Suppressor macrophage treated with lipopolysaccharide for 4 hours (primary cell): ENCODE results near the gene UBL4B.
A peak's percentile ranks its signal among the peaks of the same experiment; 100 is the strongest.
"Not testable (repeated sequence)": the region's sequence is repeated elsewhere in the genome, so short reads cannot be mapped to it uniquely, and the experiment has no call there.

Source experiments
- DNase-seq: peaks from one replicate; pipeline ENCODE4 v3.0.0-alpha.2; 2020

Gene UBL4B

DNA sequence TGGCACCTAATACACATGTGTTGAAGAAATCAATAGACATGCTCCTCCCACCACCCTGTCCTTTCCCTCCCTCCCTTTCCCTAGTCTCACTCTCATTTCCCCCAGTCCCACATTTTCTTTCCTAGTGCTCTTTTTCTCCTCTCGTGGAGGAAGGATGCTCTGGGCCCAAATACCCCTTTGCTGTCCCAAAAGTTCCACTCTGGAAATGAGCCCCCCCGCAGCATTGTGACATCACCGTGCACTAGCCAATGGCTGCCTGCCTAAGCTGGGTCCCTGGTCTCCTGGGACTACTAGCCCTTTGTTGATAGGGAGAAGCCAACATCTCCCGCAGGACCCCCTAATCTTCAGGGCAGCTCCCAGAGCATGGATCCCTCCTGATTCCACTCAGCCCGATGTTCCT, at the start of gene UBL4B:
TSS of gene UBL4B (plus strand) at position 301 of the 400 bp plus-strand sequence. CDS start at position 393, 92 bp downstream.
- no peak for DNase-seq

DNA sequence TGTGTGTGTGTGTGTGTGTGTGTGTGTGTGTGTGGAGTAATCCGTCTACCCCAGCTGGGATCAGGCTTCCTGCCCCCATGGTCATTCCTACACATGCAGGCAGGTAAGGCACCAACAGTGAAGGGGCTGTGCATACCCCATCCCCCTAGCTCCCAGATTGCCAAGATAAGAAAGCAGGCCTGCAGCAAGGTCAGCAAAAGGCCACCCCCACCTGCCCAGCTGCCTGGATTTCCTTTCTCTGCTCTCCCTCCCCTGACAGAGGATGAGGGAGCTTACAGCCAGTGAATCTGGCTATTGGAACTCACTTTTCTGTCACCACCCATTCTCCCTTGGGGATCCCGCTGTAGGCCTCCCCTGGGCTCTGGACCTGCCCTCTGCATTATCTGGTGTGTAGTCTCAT, 49.6 kb upstream of the UBL4B start:
- no peak for DNase-seq

- no peak for DNase-seq
Observed at GRCh38 chr1:110063781-110064180, 48.5 kb upstream of the UBL4B start.

DNA sequence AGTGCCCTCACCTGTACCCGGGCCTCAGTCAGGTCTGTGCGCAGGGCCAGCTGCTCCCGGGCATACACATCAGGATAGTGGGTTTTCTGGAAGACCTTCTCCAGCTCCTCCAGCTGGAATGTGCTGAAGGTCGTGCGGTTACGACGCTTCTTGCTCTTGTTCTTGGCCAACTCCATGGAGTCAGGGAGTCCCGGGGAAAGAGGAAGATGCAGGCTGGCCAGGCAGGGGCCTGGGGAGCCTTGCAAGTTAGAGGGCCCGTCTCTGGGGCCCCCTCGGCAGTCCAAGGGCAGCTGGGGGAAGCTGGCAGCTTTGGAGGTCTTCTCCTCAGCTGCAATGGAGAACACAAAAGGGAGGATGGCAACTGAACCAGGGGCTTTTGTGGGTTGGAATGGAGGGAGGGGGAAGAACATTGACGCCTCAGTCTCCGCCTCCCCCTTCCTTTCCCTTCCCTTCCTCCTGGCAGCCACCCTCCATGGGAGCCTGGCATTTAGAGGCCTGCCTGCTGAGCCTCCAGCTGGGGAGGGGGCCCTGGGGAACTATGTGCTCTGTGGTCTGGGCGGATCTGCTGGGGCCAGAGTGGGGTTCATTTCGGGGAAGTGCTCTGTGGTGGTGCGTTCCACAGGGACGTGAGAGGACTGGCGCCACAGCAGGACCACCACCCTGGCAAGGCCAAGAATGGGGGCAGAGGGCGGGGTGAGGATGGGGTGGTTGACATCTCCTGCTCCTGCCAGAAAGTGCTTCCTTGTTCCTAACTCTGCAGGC, 47.5 kb upstream of the UBL4B start:
- no peak for DNase-seq

- no peak for DNase-seq
Observed at GRCh38 chr1:110065841-110066240, 46.4 kb upstream of the UBL4B start.

- no peak for DNase-seq
Observed at GRCh38 chr1:110067479-110067892, 44.8 kb upstream of the UBL4B start.

DNA sequence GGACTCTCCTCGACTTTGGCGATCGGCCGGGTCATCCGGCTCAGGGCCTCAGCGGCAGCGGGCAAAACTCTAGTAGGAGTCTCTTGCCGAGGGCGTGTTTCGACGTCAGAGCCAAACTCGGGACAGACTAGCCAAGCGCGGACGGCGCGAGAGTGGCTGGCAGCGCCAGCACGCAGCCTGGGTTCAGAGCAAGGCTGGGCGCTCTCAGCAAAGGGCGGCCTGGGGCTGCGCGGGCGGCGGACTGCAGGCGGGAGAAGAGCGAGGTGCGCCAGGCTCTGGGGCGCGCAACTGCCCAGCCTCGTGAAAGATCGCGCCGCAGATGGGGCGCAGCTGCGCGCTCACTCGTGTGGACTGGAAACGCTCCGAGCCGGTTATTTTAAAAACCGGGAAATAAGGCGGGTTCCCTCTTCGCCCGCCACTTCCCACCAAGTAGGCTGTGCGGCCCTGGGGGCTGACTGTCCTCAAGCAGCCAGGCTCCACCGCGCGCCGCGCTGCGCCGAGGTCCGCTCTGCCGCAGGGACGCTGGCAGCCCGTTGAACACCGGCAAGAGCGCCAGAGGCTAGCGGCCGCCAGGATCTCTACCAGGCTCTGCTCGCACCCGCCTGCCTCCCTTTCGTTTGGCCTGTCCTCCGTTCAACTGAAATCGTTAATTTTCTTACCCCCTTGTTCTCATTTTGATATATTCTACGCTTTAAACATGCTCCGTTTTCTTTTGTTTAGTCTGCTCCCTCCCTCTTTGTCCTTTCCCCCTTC, 44.2 kb upstream of the UBL4B start:
- peak; percentile 21 for DNase-seq

- DNase-seq = peak; percentile 45
Observed at GRCh38 chr1:110068646-110069403, 43.4 kb upstream of the UBL4B start.

- DNase-seq = no peak
Observed at GRCh38 chr1:110069404-110070281, 42.6 kb upstream of the UBL4B start.

GRCh38 chr1:110070282-110070669, 42.0 kb upstream of the UBL4B start:
- DNase-seq = no peak

DNA sequence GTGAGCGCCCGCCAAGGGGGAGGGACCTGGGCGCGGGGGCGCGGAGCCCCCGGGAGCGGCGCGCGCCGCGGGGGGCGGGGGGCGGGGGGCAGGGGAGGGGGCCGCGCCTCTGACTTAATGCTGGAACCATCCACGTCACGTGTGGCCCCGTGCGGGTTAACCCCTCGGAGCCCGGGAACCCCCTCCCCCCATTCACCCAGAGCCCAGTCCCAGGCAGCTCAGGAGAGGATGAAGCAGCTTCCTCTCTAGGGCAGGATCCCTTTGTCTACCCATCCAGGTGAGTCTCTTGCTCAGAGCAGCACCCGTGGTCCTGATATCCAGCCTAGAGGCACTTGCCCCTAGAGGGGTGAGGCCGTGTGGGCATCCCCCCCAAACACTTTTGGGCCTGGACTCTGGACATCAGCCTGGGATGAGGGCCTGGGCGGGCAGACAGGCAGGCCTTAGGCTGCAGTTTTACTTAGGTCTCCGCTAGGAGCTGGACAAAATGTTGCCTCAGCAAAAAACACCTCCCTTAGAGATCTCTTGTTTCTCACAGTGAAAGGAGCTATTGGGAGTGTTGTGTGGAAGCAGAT, 41.5 kb upstream of the UBL4B start, which contains the start of gene ALX3:
TSS of gene ALX3 (minus strand) at position 2 of the 572 bp plus-strand sequence. CDS start 60 bp downstream, outside the sequence.
- DNase-seq = no peak

- peak; percentile 70 for DNase-seq
Observed at GRCh38 chr1:110074166-110074565, 38.1 kb upstream of the UBL4B start.

- DNase-seq = no peak
Observed at GRCh38 chr1:110076789-110077500, 35.3 kb upstream of the UBL4B start.

GRCh38 chr1:110079995-110080394, 32.2 kb upstream of the UBL4B start:
- DNase-seq = not testable (repeated sequence)

GRCh38 chr1:110081061-110081460, 31.2 kb upstream of the UBL4B start:
- DNase-seq = no peak

DNA sequence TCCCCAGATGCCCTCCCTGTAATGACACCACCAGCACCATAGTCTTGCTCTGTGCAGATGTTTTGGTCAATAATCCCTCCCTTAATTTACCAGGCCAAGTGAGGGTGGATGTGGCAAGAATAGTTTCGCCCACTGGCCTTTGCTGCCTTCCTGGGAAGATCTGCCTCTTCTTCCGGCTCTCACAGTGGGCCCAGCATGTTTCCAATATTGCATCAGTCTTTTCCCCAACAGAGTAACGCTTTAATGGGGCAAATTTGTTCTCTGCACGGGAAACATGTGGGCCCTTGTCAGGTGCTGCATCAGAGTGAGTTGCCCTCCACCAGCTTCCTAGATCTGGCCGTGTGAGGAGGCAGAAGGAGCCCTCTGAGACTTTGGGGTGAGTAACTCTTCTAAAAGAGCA, 29.8 kb upstream of the UBL4B start:
- no peak for DNase-seq

DNA sequence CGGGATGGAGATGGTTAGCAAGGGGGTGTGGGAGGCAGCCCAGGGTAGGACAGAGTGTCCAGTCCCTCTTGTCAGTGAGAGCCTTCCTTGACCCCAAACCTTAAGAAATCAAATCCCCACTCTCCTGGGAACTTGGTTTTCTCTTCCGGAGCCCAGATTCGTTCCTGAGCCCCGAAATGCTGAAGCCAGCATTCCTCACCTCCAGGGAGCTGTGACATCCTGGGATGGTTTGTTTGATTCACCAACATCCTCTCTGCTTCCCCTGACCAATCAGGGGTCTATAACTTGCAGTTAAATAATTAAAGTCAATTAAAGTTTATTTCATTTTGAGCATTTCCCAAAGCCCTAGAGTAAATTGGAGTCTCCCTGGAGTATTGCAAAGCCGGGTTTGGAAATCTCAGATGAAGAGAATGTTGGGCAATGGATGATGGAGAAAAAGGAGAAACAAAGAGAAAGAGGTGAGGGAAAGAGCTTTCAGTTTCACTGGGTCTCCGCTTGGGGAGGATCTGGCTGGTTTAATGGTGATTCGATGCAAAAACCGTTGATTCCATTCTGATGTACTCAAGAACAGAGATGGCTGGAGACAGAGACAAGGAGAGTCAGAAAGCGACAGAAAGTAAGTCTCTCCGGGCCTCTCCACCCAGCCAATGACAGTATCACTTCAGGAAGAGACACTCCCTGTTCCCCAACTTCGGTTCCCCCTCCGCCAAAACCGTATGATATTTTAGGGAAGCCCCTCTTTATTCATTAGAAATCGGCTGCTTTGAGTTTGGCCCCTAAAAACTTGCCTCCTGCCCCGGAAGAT, 29.0 kb upstream of the UBL4B start:
- DNase-seq = peak; percentile 63

GRCh38 chr1:110083866-110084226, 28.4 kb upstream of the UBL4B start:
- DNase-seq = no peak

GRCh38 chr1:110084227-110085078, 27.8 kb upstream of the UBL4B start:
- DNase-seq = peak; percentile 88
